GM13977 (cell line): ENCODE results near the gene CACNA1G.

Experiments
- DNase-seq: peaks from one replicate; pipeline ENCODE4 v3.0.0; 2012; ENCODE audit warnings: low spot score
- CTCF ChIP-seq: IDR thresholded peaks from 2 replicates; pipeline ENCODE4 v1.5.1; 2012; ENCODE audit warnings: mild to moderate bottlenecking, control low read depth; ENCODE audit not compliant: insufficient read depth; ENCODE audit errors: extremely low read depth, missing control alignments
- in situ Hi-C: fragments of 300-500 bp; cut with MboI; formaldehyde crosslinking; loops from one replicate; pipeline ENCODE4 v1.12.0; 2022; ENCODE audit warnings: low sequenced_read_pairs, low pct_unique_long_range_greater_than_20kb, mixed read lengths, inconsistent platforms; ENCODE audit not compliant: unreplicated experiment

The CACNA1G gene

GRCh38 chr17:50517504-50518383 lies 42.8 kb upstream of the CACNA1G start:
- no peak for TF ChIP-seq CTCF
- in situ Hi-C loops = no loop called here
- DNase-seq = no peak

GRCh38 chr17:50518384-50519023 lies 42.0 kb upstream of the CACNA1G start:
- DNase-seq = no peak
- no peak for TF ChIP-seq CTCF
- in situ Hi-C loops = no loop called here

GRCh38 chr17:50519141-50519834 lies 41.2 kb upstream of the CACNA1G start:
- in situ Hi-C loops = no loop called here
- DNase-seq = no peak
- no peak for TF ChIP-seq CTCF

DNA sequence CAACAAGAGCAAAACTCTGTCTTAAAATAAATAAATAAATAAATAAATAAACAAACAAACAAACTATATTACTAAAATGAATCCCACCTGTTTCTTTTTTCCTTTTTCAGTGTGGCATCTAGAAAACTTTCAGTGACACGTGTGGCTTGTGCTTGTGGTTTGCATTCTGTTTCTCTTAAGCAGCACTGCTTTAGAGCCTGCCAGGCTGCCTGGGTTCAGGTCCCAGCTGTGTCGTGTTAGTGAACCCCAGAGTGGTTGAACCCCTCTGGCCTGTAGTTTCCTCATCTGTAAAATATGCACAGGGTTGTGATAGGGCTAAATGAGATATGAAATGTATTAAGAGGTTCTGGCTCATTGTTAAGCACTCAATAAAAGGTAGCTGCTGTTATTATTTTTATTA lies 40.0 kb upstream of the CACNA1G start:
- TF ChIP-seq CTCF = no peak
- in situ Hi-C loops = no loop called here
- no peak for DNase-seq

GRCh38 chr17:50521514-50521913 lies 39.0 kb upstream of the CACNA1G start:
- no peak for DNase-seq
- in situ Hi-C loops = no loop called here
- TF ChIP-seq CTCF = no peak

DNA sequence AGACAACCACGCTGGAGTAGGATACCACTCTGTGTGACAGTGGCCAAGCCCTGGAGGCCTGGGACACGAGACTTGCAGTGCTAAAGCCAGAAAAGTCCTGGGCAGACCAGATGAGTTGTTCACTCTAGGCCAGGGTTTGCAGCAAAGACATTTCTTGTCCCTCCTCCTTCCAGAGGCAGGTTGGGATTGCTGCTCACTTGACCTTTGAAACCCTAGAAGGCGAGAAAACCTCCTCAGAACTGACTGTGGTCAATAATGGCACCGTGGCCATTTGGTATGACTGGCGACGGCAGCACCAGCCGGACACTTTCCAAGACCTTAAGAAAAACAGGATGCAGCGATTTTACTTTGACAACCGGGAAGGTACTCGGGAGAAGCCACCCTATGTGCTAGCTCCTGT lies 37.7 kb upstream of the CACNA1G start:
- no peak for DNase-seq
- no peak for TF ChIP-seq CTCF
- in situ Hi-C loops = no loop called here
